ENCODE data around the gene TMEM132D.

Gene TMEM132D

DNA sequence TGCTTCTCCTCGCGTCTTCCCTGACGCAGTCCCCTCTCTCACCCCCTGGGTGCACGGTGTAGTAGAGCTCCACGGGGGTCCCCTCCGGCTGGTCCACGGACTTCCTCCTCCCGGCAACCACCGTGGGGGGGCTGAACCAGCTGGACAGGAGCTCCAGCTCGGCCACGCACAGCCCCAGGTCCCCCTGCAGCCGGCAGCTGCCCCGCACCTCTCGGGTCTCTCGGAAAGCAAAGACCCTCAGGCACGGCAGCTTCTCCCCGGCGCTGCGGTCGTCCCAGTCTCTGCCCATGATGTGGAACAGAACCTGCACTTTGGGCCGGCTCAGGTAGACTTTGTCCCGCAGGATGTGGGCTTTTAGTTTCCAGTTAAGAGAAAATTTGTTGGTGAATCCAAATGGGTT lies 203.8 kb downstream of the TMEM132D start:
- Histone ChIP-seq H3K27me3 (ENCODE audit: control insufficient read depth in 1 of 2, insufficient read depth in 2 of 2, low read length in 2 of 2) (peaks cover 0 to 2% of the 10 kb centered on the region in 2 donors), H3K4me3 (ENCODE audit: low read length in 2 of 2) (no peak overlapping the region), H3K4me1 (ENCODE audit: control insufficient read depth, insufficient read depth, low read length) (peaks cover 3% of the 10 kb centered on the region), H3K9ac (ENCODE audit: low read length in 2 of 2) (no peak overlapping the region), H3K9me3 (ENCODE audit: control insufficient read depth in 2 of 2, low read length in 2 of 2) (no peaks in the 10 kb centered on the region), H3K36me3 (ENCODE audit: control insufficient read depth in 2 of 2, insufficient read depth in 2 of 2, low read length in 2 of 2) (no peaks in the 10 kb centered on the region), H3K27ac (ENCODE audit: low read length) (no peak overlapping the region)

DNA sequence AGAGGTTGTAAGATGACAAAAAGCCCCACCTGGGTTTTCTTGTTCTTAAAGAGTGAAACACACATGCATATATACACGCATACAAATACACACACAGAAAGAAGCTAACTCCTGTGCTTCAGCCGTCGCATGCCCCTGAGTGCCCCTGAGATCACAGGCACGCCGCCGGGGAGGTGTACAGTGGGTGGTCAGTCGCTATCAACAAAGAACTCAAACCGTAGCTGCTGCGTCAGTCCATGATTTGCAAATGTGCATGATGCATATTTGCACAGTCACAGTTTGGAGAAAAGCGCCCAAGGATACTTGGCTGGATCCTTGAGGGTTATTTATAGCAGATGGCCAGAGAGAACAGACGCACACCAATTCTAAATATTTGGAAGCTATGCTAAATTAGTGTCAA lies 206.9 kb downstream of the TMEM132D start:
- no peak overlapping the region for H3K27ac ChIP-seq (ENCODE audit: low read length)
- no peaks in the 10 kb centered on the region for H3K27me3 ChIP-seq (ENCODE audit: control insufficient read depth in 1 of 2, insufficient read depth in 2 of 2, low read length in 2 of 2)
- no peaks in the 10 kb centered on the region for H3K36me3 ChIP-seq (ENCODE audit: control insufficient read depth in 2 of 2, insufficient read depth in 2 of 2, low read length in 2 of 2)
- H3K4me1 ChIP-seq (ENCODE audit: control insufficient read depth, insufficient read depth, low read length): peaks cover 3% of the 10 kb centered on the region
- H3K9ac ChIP-seq (ENCODE audit: low read length in 2 of 2): no peak overlapping the region
- no peaks in the 10 kb centered on the region for H3K9me3 ChIP-seq (ENCODE audit: control insufficient read depth in 2 of 2, low read length in 2 of 2)
- peak overlapping the region; percentile 26 to 35 for H3K4me3 ChIP-seq (ENCODE audit: low read length in 2 of 2)

GRCh38 chr12:129696405-129696804 lies 207.4 kb downstream of the TMEM132D start:
- Histone ChIP-seq H3K9ac (ENCODE audit: low read length in 2 of 2) (no peak overlapping the region), H3K27ac (ENCODE audit: low read length) (no peak overlapping the region), H3K9me3 (ENCODE audit: control insufficient read depth in 2 of 2, low read length in 2 of 2) (no peaks in the 10 kb centered on the region), H3K27me3 (ENCODE audit: control insufficient read depth in 1 of 2, insufficient read depth in 2 of 2, low read length in 2 of 2) (no peaks in the 10 kb centered on the region), H3K4me3 (ENCODE audit: low read length in 2 of 2) (no peak overlapping the region), H3K36me3 (ENCODE audit: control insufficient read depth in 2 of 2, insufficient read depth in 2 of 2, low read length in 2 of 2) (no peaks in the 10 kb centered on the region), H3K4me1 (ENCODE audit: control insufficient read depth, insufficient read depth, low read length) (peaks cover 3% of the 10 kb centered on the region)

DNA sequence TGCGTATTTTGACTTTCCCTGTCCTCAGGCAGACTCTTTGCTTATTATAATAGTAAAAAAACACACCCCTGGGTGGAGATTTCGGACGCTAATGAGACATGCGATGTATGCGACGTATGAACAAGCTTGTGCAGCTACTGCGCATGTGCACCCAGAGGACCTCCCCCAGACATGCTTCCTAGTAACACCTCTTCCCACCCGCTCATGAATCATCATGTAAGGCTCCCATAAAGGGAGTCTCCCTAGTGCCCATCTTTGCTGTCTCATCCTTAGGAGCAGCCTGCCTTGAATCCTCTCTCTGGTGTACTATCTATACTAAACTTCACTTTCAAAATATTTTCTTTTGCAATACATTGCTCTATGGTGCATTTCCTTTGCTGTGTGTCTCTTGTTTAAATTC lies 210.1 kb downstream of the TMEM132D start:
- no peak overlapping the region for H3K4me3 ChIP-seq (ENCODE audit: low read length in 2 of 2)
- H3K27ac ChIP-seq (ENCODE audit: low read length): no peak overlapping the region
- no peaks in the 10 kb centered on the region for H3K36me3 ChIP-seq (ENCODE audit: control insufficient read depth in 2 of 2, insufficient read depth in 2 of 2, low read length in 2 of 2)
- no peak overlapping the region for H3K9ac ChIP-seq (ENCODE audit: low read length in 2 of 2)
- H3K4me1 ChIP-seq (ENCODE audit: control insufficient read depth, insufficient read depth, low read length): peaks cover 3% of the 10 kb centered on the region
- no peaks in the 10 kb centered on the region for H3K27me3 ChIP-seq (ENCODE audit: control insufficient read depth in 1 of 2, insufficient read depth in 2 of 2, low read length in 2 of 2)
- no peaks in the 10 kb centered on the region for H3K9me3 ChIP-seq (ENCODE audit: control insufficient read depth in 2 of 2, low read length in 2 of 2)

- Histone ChIP-seq H3K27me3 (ENCODE audit: control insufficient read depth in 1 of 2, insufficient read depth in 2 of 2, low read length in 2 of 2) (no peaks in the 10 kb centered on the region), H3K27ac (ENCODE audit: low read length) (no peak overlapping the region), H3K9me3 (ENCODE audit: control insufficient read depth in 2 of 2, low read length in 2 of 2) (peaks cover 0 to 5% of the 10 kb centered on the region in 2 donors), H3K9ac (ENCODE audit: low read length in 2 of 2) (no peak overlapping the region), H3K4me3 (ENCODE audit: low read length in 2 of 2) (no peak overlapping the region), H3K36me3 (ENCODE audit: control insufficient read depth in 2 of 2, insufficient read depth in 2 of 2, low read length in 2 of 2) (no peaks in the 10 kb centered on the region), H3K4me1 (ENCODE audit: control insufficient read depth, insufficient read depth, low read length) (no peaks in the 10 kb centered on the region)
Observed at GRCh38 chr12:129687731-129688130, 216.1 kb downstream of the TMEM132D start.

DNA sequence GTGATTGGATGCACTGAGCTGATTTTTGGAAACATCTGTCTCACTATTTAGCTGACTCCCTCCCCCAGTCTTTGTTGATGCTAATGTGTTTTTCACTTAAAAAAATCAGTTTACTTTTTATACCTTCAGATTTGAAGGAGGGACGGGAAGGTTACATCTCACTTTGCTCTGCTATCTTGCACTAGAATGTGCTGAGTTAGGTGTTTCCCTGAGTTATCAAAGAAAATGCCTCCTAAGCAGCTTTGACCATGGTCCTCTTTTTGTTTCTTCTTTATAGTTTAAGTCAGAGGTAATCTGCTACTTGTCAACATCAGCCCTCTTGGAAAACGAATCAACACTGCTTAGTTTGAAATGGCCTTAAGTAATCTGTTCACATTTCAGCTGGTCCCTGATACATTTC lies 222.0 kb downstream of the TMEM132D start:
- no peaks in the 10 kb centered on the region for H3K36me3 ChIP-seq (ENCODE audit: control insufficient read depth in 2 of 2, insufficient read depth in 2 of 2, low read length in 2 of 2)
- no peak overlapping the region for H3K4me3 ChIP-seq (ENCODE audit: low read length in 2 of 2)
- peaks cover 2 to 12% of the 10 kb centered on the region in 2 donors for H3K9me3 ChIP-seq (ENCODE audit: control insufficient read depth in 2 of 2, low read length in 2 of 2)
- H3K27me3 ChIP-seq (ENCODE audit: control insufficient read depth in 1 of 2, insufficient read depth in 2 of 2, low read length in 2 of 2): no peaks in the 10 kb centered on the region
- no peak overlapping the region for H3K9ac ChIP-seq (ENCODE audit: low read length in 2 of 2)
- no peaks in the 10 kb centered on the region for H3K4me1 ChIP-seq (ENCODE audit: control insufficient read depth, insufficient read depth, low read length)
- H3K27ac ChIP-seq (ENCODE audit: low read length): no peak overlapping the region

GRCh38 chr12:129681151-129681550 lies 222.7 kb downstream of the TMEM132D start:
- peaks cover 2 to 12% of the 10 kb centered on the region in 2 donors for H3K9me3 ChIP-seq (ENCODE audit: control insufficient read depth in 2 of 2, low read length in 2 of 2)
- H3K4me1 ChIP-seq (ENCODE audit: control insufficient read depth, insufficient read depth, low read length): no peaks in the 10 kb centered on the region
- H3K9ac ChIP-seq (ENCODE audit: low read length in 2 of 2): no peak overlapping the region

GRCh38 chr12:129676411-129676810 lies 227.4 kb downstream of the TMEM132D start:
- no peak overlapping the region for H3K27ac ChIP-seq (ENCODE audit: low read length)
- no peaks in the 10 kb centered on the region for H3K36me3 ChIP-seq (ENCODE audit: control insufficient read depth in 2 of 2, insufficient read depth in 2 of 2, low read length in 2 of 2)
- H3K4me1 ChIP-seq (ENCODE audit: control insufficient read depth, insufficient read depth, low read length): no peaks in the 10 kb centered on the region
- no peak overlapping the region for H3K4me3 ChIP-seq (ENCODE audit: low read length in 2 of 2)
- no peaks in the 10 kb centered on the region for H3K27me3 ChIP-seq (ENCODE audit: control insufficient read depth in 1 of 2, insufficient read depth in 2 of 2, low read length in 2 of 2)
- no peak overlapping the region for H3K9ac ChIP-seq (ENCODE audit: low read length in 2 of 2)
- H3K9me3 ChIP-seq (ENCODE audit: control insufficient read depth in 2 of 2, low read length in 2 of 2): peaks cover 2 to 7% of the 10 kb centered on the region in 2 donors

More at GRCh38 chr12:129681151-129681550, 222.7 kb downstream of the TMEM132D start:
- H3K27ac ChIP-seq (ENCODE audit: low read length): no peak overlapping the region
- no peak overlapping the region for H3K4me3 ChIP-seq (ENCODE audit: low read length in 2 of 2)
- no peaks in the 10 kb centered on the region for H3K36me3 ChIP-seq (ENCODE audit: control insufficient read depth in 2 of 2, insufficient read depth in 2 of 2, low read length in 2 of 2)
- H3K27me3 ChIP-seq (ENCODE audit: control insufficient read depth in 1 of 2, insufficient read depth in 2 of 2, low read length in 2 of 2): no peaks in the 10 kb centered on the region

DNA sequence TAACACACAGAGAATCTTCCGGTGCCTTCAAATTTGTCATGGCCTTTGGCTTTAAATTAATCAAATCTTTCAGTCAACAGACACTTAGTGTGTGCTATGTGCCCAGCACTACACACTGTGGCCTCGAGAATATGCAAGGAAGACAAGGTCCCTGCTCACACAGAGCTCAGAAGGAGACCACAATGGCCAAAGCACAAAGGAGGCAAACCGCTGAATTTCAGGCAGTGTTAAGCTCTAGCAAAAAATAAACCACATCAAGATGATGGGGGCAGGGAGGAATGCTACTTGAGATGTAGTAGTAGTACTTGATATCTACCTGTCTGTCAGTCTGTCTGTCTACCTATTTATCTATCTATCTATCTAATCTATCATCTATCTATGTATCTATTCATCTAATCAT lies 227.9 kb downstream of the TMEM132D start:
- no peak overlapping the region for H3K4me3 ChIP-seq (ENCODE audit: low read length in 2 of 2)
- H3K9ac ChIP-seq (ENCODE audit: low read length in 2 of 2): no peak overlapping the region
- H3K4me1 ChIP-seq (ENCODE audit: control insufficient read depth, insufficient read depth, low read length): no peaks in the 10 kb centered on the region
- H3K27me3 ChIP-seq (ENCODE audit: control insufficient read depth in 1 of 2, insufficient read depth in 2 of 2, low read length in 2 of 2): no peaks in the 10 kb centered on the region
- H3K36me3 ChIP-seq (ENCODE audit: control insufficient read depth in 2 of 2, insufficient read depth in 2 of 2, low read length in 2 of 2): no peaks in the 10 kb centered on the region
- H3K9me3 ChIP-seq (ENCODE audit: control insufficient read depth in 2 of 2, low read length in 2 of 2): peaks cover 0 to 3% of the 10 kb centered on the region in 2 donors
- no peak overlapping the region for H3K27ac ChIP-seq (ENCODE audit: low read length)

DNA sequence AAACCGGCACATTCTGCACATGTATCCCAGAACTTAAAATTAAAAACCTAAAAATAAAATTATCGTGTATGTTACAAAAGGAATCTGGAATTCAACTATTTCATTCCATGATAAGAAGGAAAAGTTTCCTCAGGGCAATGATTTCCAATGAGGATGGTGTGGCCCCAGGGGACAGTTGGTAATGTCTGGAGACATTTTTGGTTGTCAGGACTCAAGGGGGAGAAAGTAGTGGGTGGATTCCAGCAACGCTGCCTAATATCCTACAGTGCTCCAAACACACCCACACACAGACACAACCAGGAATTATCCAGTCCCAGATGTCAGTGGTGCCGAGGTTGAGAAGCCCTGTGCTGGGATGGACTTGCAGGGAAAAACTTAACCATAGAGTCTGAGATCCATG lies 228.3 kb downstream of the TMEM132D start:
- Histone ChIP-seq H3K4me1 (ENCODE audit: control insufficient read depth, insufficient read depth, low read length) (no peaks in the 10 kb centered on the region), H3K27me3 (ENCODE audit: control insufficient read depth in 1 of 2, insufficient read depth in 2 of 2, low read length in 2 of 2) (no peaks in the 10 kb centered on the region), H3K36me3 (ENCODE audit: control insufficient read depth in 2 of 2, insufficient read depth in 2 of 2, low read length in 2 of 2) (no peaks in the 10 kb centered on the region), H3K9me3 (ENCODE audit: control insufficient read depth in 2 of 2, low read length in 2 of 2) (no peaks in the 10 kb centered on the region), H3K9ac (ENCODE audit: low read length in 2 of 2) (no peak overlapping the region), H3K27ac (ENCODE audit: low read length) (no peak overlapping the region), H3K4me3 (ENCODE audit: low read length in 2 of 2) (no peak overlapping the region)

DNA sequence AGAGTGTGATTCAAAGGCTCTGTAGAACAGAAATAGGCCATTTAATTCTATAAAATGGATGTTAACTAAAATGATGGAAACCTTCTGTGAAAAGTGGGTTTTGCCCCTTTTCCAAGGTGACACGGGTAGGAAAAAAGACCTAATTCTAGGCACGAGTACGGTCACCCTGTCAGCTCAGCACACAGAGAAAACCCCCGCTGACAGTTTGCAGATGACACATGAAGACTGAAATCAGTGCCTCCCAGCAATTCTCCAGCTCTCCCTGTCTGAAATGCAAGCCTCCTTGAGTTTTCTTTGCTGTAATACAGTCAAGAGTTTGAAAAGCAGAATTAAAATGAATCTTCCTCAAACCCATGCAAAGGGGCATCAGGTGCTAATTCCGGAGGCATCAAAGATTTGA lies 230.0 kb downstream of the TMEM132D start:
- no peak overlapping the region for H3K4me3 ChIP-seq (ENCODE audit: low read length in 2 of 2)
- H3K9ac ChIP-seq (ENCODE audit: low read length in 2 of 2): no peak overlapping the region
- no peaks in the 10 kb centered on the region for H3K4me1 ChIP-seq (ENCODE audit: control insufficient read depth, insufficient read depth, low read length)
- no peaks in the 10 kb centered on the region for H3K9me3 ChIP-seq (ENCODE audit: control insufficient read depth in 2 of 2, low read length in 2 of 2)
- no peaks in the 10 kb centered on the region for H3K36me3 ChIP-seq (ENCODE audit: control insufficient read depth in 2 of 2, insufficient read depth in 2 of 2, low read length in 2 of 2)
- H3K27me3 ChIP-seq (ENCODE audit: control insufficient read depth in 1 of 2, insufficient read depth in 2 of 2, low read length in 2 of 2): no peaks in the 10 kb centered on the region
- no peak overlapping the region for H3K27ac ChIP-seq (ENCODE audit: low read length)
